NCI-H748 (cell line): Measurements from ENCODE around the gene INF2.
A peak's percentile ranks its signal among the peaks of the same experiment; 100 is the strongest.

Experiments used
- DNase-seq: peaks from one replicate; lab custom pipeline; 2025; ENCODE audit not compliant: unreplicated experiment; lab: John Stamatoyannopoulos, UW

The INF2 gene

GRCh38 chr14:104688505-104689108, 811 bp upstream of the INF2 start:
- no peak for DNase-seq

GRCh38 chr14:104689881-104690711, 678 bp downstream of the INF2 start:
- peak; percentile 31 for DNase-seq

DNA sequence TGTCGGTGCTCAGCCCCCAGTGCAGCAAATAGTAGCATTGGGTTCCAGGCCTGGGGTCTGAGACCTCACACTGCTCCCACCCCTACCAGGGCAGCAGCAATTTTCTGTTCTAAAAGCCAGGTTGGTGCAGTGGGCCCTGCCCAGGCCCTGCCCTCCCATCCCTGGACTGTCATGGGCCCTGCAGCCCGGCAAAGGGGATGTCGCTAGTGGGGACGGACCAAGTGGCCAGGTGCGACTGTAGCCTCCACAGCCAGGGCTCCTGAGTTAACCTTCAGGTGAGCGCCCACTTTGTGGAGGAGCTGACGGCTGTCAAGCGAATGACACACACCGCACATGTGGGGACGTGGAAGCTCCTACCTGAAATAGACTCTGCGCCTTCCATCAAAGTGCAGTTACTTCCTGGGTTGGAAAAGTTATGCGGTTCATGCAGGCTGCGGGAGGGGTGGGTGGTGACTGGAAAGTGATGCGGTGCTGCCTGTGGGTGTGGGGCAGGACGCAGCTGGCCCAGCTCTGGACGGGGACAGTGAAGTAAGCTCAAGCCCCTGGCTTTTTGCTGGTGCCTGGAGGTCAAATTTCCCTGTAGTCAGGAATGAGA, 1.5 kb downstream of the INF2 start:
- DNase-seq, result no peak

DNA sequence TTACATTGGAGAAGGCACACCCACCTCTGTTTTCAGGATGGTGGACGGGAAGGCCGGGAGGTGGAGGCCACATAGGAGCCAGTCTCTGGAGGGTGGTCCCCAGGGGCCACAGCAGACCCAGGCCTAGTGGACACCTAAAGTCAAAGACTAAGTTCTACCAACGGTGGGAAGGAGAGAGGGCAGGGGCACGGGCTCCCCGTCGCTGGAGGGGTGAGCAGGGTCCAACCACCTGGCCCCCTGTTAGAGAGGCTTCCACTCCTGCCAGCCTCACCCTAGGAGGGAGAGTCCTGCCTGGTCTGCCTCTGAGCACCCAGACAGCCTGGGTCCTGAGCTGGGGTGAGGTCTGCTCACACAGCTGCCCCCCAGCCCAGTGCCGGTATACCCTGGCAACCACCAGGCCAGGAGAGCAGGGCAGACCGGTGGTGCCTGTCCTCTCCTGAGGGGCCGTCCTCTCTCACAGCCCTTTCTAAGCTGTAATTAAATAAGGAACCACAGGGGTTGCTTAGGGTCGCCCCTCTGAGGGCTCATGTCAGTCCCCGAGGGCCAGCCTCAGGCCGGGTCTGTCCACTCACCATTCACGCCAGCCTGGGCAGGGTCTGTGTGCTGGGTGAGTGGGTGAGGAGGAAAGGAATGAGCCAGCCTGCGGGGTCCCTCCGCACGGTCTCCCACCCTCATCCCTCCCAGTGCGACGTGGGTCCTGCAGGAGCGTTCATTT, 2.3 kb downstream of the INF2 start:
- DNase-seq, result no peak

DNA sequence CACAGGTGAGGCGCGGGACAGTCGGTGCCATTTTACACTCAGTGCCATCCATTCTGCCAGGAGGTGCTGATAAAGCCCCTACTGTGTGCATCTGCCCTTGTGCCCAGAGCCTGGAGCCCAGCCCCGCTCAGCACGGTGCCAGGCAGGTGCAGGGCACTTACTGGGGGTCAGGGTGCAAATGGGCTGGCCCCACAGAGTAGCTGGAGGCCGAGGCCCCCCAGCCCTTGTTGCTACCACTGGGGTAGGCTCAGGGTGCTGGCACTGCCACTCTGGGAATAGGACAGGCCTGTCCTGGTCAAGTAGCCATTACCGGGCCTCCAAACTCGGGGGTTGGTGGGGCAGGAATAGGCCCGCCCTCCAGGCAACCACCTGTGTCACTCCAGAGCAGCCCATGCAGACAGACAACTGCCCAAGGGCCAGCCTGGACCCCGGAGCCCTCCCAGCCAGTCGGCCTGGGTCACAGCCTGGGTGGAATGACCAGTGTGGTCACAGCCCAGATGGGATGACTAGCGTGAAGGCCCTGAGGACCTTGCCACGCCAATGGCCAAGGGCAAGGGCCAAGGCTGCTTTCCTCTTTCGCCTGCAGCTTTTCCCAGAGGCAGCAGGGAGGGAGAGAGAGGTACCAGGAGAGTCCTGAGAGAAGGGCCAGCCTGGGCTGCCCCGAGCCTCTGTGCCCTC, 3.0 kb downstream of the INF2 start:
- no peak for DNase-seq

- DNase-seq, result no peak
These were observed 3.5 kb downstream of the INF2 start for GRCh38 chr14:104692939-104693315.

GRCh38 chr14:104693482-104694431, 4.3 kb downstream of the INF2 start:
- no peak for DNase-seq

GRCh38 chr14:104694475-104694950, 5.1 kb downstream of the INF2 start:
- DNase-seq, result no peak

DNA sequence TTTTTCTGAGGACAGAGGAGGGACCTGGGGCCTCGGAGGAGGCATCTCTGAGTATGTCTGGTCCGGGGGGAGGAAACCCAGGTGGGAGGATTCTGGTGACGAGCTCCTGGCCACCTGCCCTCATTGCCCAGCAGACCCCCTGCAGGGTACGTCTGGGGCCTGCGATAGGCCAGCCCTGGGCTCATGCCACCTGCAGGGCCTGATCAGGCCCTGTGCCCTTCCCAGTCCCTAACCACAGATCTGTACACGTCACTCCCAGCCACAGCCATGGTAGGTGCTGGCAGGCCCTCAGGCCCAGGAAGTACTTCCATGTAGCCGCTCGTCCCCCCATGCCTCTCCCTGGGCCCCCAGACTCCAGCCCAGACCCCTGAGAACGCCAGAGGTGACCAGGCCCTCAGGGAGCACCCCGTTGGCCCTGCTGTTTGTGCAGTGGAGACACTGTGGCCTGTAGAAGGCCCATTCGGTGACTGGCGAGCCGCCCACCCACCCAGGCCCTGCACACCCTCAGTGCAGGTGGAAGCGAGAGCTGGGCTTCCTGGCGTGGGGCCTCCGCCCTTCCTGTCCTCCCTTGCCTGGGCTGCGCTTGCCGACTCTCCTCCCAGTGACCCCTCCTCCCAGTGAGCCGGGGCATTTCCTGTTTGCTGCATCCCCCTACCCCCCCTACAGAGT, 5.7 kb downstream of the INF2 start:
- DNase-seq, result no peak

GRCh38 chr14:104695660-104696000, 6.2 kb downstream of the INF2 start:
- DNase-seq, result no peak

DNA sequence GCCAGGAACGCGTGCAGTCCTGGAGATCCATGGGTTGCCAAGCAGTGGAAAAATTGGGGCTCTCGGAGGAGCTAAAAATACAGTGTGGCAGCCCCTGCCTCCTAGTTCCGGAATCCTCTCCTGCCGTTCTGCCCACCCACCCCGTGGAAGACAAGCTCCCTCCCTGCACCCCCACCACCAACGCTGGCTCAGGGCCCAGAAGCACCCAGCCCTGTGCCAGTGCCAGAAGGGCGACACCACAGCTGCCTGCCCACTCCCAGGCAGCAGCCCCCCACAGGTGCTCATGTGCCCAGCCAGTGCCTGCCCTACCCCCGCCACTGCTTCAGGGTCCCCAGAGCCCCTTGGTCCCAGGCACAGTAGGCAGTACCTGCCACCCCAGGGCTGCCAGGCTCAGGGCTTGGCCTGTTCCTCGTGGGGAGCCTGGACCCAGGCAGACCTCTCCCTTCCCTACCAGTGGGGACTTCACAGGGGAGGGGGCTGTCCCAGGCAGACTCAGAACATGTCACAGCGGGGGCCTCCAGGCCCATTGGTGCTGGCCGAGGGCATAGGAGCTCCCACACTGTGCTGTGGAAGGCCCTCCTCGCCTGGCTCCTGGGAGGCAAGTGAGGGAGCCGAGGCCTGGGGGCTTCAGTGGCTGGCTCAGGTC, 7.4 kb downstream of the INF2 start:
- no peak for DNase-seq

GRCh38 chr14:104697317-104697703, 7.9 kb downstream of the INF2 start:
- no peak for DNase-seq

- peak; percentile 17 for DNase-seq
These were observed 8.6 kb downstream of the INF2 start for GRCh38 chr14:104697892-104698583.

- no peak for DNase-seq
These were observed 9.4 kb downstream of the INF2 start for GRCh38 chr14:104698688-104699425.

GRCh38 chr14:104699426-104699748, 10.0 kb downstream of the INF2 start:
- no peak for DNase-seq

DNA sequence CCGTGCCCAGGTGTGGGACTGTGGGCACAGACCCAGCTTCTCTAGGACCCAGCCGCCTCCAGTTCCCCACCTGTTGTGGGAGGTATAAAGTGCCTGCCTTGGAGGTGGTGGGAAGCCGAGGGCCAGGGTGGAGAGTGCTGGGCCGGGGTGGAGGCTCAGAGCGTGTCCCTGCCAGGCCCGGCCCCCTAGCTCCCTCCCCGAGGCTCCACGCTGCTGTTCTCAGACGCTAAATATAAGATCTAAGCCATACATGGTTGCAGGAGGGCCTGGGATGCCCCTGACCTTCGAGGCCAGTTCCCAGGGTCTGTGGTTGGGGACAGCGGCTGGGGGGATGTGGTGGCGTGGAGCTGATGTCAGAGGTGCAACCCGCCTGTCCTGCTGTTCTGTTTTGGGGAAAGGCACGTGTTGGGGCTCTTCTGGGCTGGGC, 10.8 kb downstream of the INF2 start:
- no peak for DNase-seq

DNA sequence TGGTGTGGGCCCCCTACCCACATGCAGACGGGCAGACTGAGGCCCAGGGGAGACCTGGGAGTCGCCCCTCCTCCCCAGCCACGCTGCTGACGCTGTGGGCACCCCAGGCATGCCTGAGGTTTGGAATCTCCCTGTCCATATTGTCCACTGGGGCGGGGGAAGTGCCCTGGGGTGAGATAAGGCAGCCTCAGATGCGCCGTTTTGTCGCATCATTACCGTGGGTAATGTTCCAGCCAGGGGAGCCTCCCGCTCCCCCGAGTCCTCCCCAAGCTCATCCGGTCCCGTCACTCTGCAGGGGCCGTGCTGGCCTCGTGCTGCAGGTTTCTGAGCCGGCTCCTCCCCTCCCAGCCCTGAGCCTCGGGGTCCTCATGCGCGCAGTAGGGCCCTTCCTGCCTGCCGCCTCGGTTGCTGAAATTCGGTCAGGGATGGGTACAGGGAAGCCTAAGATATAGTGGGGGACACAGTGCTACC, 11.4 kb downstream of the INF2 start:
- DNase-seq, result no peak
